IMR-90 (cell line): Measurements from ENCODE around the gene INCENP. TPM values are rescaled to one million over a fixed set of nuclear protein-coding genes. Genes with fewer than 3 reads are reported as not detected.

Experiments used
- ATAC-seq: fragments of 200-7000 bp; cut with Tn5 transposase; 2 replicates; pipeline ENCODE4 v1.9.1; 2020; ENCODE audit warnings: low read depth, mild to moderate bottlenecking, moderate library complexity
- BruUV-seq: library from RNA; stranded (reverse); fragments of 400-500 nt; replicated peaks from 2 replicates; lab custom pipeline; 2021; lab: Mats Ljungman, UMichigan
- CTCF ChIA-PET: fragments of 300-600 bp; formaldehyde crosslinking; extraction: SDS; loops from one replicate; lab custom pipeline; 2021; ENCODE audit warnings: antibody characterized with exemption; lab: Yijun Ruan, JAX
- POLR2A ChIA-PET: fragments of 300-600 bp; sonication (Branson Sonifier 250); formaldehyde crosslinking; loops from one replicate; lab custom pipeline; 2022; ENCODE audit warnings: antibody characterized with exemption; ENCODE audit not compliant: unreplicated experiment; lab: Charles Lee
- DNase-seq: peaks from one replicate; pipeline ENCODE4 v3.0.0; 2013
- H2AFZ ChIP-seq: replicated peaks from 2 replicates; pipeline ENCODE3; 2013; ENCODE audit warnings: low read length, mild to moderate bottlenecking; ENCODE audit not compliant: poor library complexity
- H2AK5ac ChIP-seq: 2 replicates; pipeline ENCODE4 v1.6.1; 2013; ENCODE audit warnings: low read depth, low read length, inconsistent platforms
- H2AK9ac ChIP-seq: replicated peaks from 2 replicates; pipeline ENCODE3; 2013; ENCODE audit warnings: mild to moderate bottlenecking, low read depth, low read length, moderate library complexity; ENCODE audit not compliant: poor library complexity
- H2BK120ac ChIP-seq: 2 replicates; pipeline ENCODE4 v1.6.1; 2013; ENCODE audit warnings: low read depth, low read length, inconsistent platforms
- H2BK15ac ChIP-seq: 3 replicates; pipeline ENCODE4 v1.6.1; 2013; ENCODE audit warnings: low read depth, low read length, inconsistent platforms
- H2BK20ac ChIP-seq: 2 replicates; pipeline ENCODE4 v1.6.1; 2013; ENCODE audit warnings: low read depth, mild to moderate bottlenecking, inconsistent platforms, low read length, moderate library complexity
- H2BK5ac ChIP-seq: 2 replicates; pipeline ENCODE4 v1.6.1; 2013; ENCODE audit warnings: mild to moderate bottlenecking, low read depth, low read length, inconsistent platforms; ENCODE audit not compliant: poor library complexity, severe bottlenecking
- H3K14ac ChIP-seq: replicated peaks from 2 replicates; pipeline ENCODE4 v1.6.1; 2013; ENCODE audit warnings: low read depth, low read length, inconsistent platforms
- H3K18ac ChIP-seq: 2 replicates; pipeline ENCODE4 v1.6.1; 2013; ENCODE audit warnings: low read depth, low read length, control low read depth
- H3K23ac ChIP-seq: 2 replicates; pipeline ENCODE4 v1.6.1; 2013; ENCODE audit warnings: low read depth, low read length, inconsistent platforms
- H3K27ac ChIP-seq: 2 replicates; pipeline ENCODE4 v1.5.1; 2013; ENCODE audit warnings: mild to moderate bottlenecking, control low read depth, low read length; ENCODE audit not compliant: insufficient read depth
- H3K27me3 ChIP-seq: 2 replicates; pipeline ENCODE4 v1.6.1; 2013; ENCODE audit warnings: low read length; ENCODE audit not compliant: control insufficient read depth, insufficient read depth
- H3K36me3 ChIP-seq: 2 replicates; pipeline ENCODE4 v1.6.1; 2013; ENCODE audit warnings: low read length, mixed read lengths; ENCODE audit not compliant: control insufficient read depth, insufficient read depth
- H3K4ac ChIP-seq: 2 replicates; pipeline ENCODE4 v1.6.1; 2013; ENCODE audit warnings: low read depth, low read length, inconsistent platforms
- H3K4me1 ChIP-seq: 2 replicates; pipeline ENCODE4 v1.6.1; 2013; ENCODE audit warnings: low read length, mixed read lengths; ENCODE audit not compliant: control insufficient read depth, insufficient read depth
- H3K4me2 ChIP-seq: 2 replicates; pipeline ENCODE4 v1.6.1; 2013; ENCODE audit warnings: low read depth, mild to moderate bottlenecking, control low read depth, low read length, moderate library complexity
- H3K4me3 ChIP-seq: 2 replicates; pipeline ENCODE4 v1.5.1; 2013; ENCODE audit warnings: low read depth, mild to moderate bottlenecking, control low read depth, low read length, moderate library complexity; ENCODE audit not compliant: insufficient read depth
- H3K56ac ChIP-seq: 2 replicates; pipeline ENCODE4 v1.6.1; 2013; ENCODE audit warnings: low read length, inconsistent platforms; ENCODE audit not compliant: insufficient read depth; ENCODE audit errors: extremely low read depth
- H3K79me1 ChIP-seq, 2 experiments: 2 replicates each; pipeline ENCODE4 v1.6.1; 2013; ENCODE audit warnings: low read length in 2 of 2, inconsistent platforms in 1 of 2, low read depth in 1 of 2
- H3K9ac ChIP-seq: 2 replicates; pipeline ENCODE4 v1.6.1; 2013; ENCODE audit warnings: low read depth, low read length, control low read depth
- H3K9me1 ChIP-seq: 2 replicates; pipeline ENCODE4 v1.6.1; 2013; ENCODE audit warnings: low read length, inconsistent platforms; ENCODE audit not compliant: insufficient read depth
- H3K9me3 ChIP-seq: 2 replicates; pipeline ENCODE4 v1.6.1; 2013; ENCODE audit warnings: low read length; ENCODE audit not compliant: control insufficient read depth, insufficient read depth
- H4K20me1 ChIP-seq: 2 replicates; pipeline ENCODE4 v1.6.1; 2013; ENCODE audit warnings: low read length, inconsistent platforms; ENCODE audit not compliant: insufficient read depth
- H4K5ac ChIP-seq: 2 replicates; pipeline ENCODE4 v1.6.1; 2013; ENCODE audit warnings: mild to moderate bottlenecking, low read depth, low read length, control low read depth
- H4K8ac ChIP-seq, 2 experiments: 2 replicates each; pipeline ENCODE4 v1.6.1; 2013; ENCODE audit warnings: low read depth in 2 of 2, low read length in 2 of 2, control low read depth in 1 of 2, inconsistent platforms in 1 of 2
- H4K91ac ChIP-seq: 2 replicates; pipeline ENCODE4 v1.6.1; 2013; ENCODE audit warnings: low read depth, low read length, inconsistent platforms; ENCODE audit not compliant: insufficient read depth
- FOS ChIP-seq: fragments of 150-350 bp; IDR thresholded peaks from 2 replicates; pipeline ENCODE4 v1.6.1; 2016; ENCODE audit warnings: low read depth, low read length
- MXI1 ChIP-seq: IDR thresholded peaks from 2 replicates; pipeline ENCODE4 v1.6.1; 2012; ENCODE audit warnings: low read depth, mild to moderate bottlenecking, low read length, moderate library complexity, borderline replicate concordance
- NFE2L2 ChIP-seq: fragments of 150-350 bp; IDR thresholded peaks from 2 replicates; pipeline ENCODE4 v1.6.1; 2016; ENCODE audit warnings: low read depth, mild to moderate bottlenecking, low read length
- RCOR1 ChIP-seq: IDR thresholded peaks from 2 replicates; pipeline ENCODE4 v1.6.1; 2012; ENCODE audit warnings: mild to moderate bottlenecking, low read length, improper control_type of control experiment; ENCODE audit not compliant: insufficient replicate concordance
- SMC3 ChIP-seq: fragments of 150-350 bp; IDR thresholded peaks from 2 replicates; pipeline ENCODE4 v1.6.1; 2016; ENCODE audit warnings: low read depth, mild to moderate bottlenecking, antibody characterized with exemption, low read length, moderate library complexity
- WGBS, 2 experiments: methylation state at CpG; one replicate each; pipeline versions ENCODE4 v1.1.5 to v1.1.7; 2013; ENCODE audit warnings: missing lambda C conversion rate in 2 of 2; ENCODE audit not compliant: insufficient read length in 1 of 2; ENCODE audit errors: extremely low coverage in 2 of 2; 5-methylcytosine and 5-hydroxymethylcytosine counted together
- dilution Hi-C: fragments of 300-500 bp; cut with HindIII; formaldehyde crosslinking; loops from one replicate; pipeline ENCODE4 v1.14.3; 2018; ENCODE audit warnings: low sequenced_read_pairs; ENCODE audit not compliant: unreplicated experiment
- in situ Hi-C: fragments of 300-500 bp; cut with MboI; formaldehyde crosslinking; loops from 3 replicates; pipeline ENCODE4 v1.14.3; 2019; ENCODE audit warnings: low sequenced_read_pairs, inconsistent platforms, mixed read lengths
- intact Hi-C: fragments of 100-400 bp; cut with micrococcal nuclease; formaldehyde crosslinking; loops from 2 replicates; pipeline ENCODE4 v1.10.0; 2022
- polyA plus RNA-seq, 3 experiments: library from polyadenylated mRNA; depleted of rRNA; stranded (reverse); fragments of >200 nt; gene quantifications; 2 replicates each; pipeline ENCODE4 v1.2.3, GENCODE V29; 2012; ENCODE audit warnings: low replicate concordance in 1 of 3
- total RNA-seq: library from RNA; depleted of rRNA; stranded (reverse); fragments of >200 nt; gene quantifications from 2 replicates; pipeline ENCODE4 v1.2.3, GENCODE V29; 2012

Gene INCENP
- total and polyA plus RNA-seq, 2 of the 4 experiments (the other 2 are of a cell fraction): 18.6 to 23.8 TPM

DNA sequence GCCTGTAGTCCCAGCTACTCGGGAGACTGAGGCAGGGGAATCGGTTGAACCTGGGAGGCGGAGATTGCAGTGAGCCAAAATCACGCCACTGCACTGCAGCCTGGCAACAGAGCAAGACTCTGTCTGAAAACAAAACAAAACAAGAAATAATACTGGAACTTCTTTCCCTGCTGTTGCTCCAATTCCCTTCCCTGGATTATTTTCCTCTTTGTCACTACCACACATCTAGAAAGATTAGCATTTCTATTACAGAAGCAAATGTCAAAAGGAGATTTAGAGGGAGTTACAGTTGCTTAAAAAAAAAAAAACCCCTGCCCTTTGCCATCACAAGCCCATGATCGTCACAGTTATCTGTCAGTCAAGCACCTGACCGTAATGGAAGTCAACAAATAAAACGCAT, 48.5 kb downstream of the INCENP start:
- no peak for ATAC-seq
- no peaks in the 10 kb centered on the region for H3K4me1 ChIP-seq
- H3K79me1 ChIP-seq: no peaks in the 10 kb centered on the region
- no peak overlapping the region for H2BK120ac ChIP-seq
- ChIA-PET POLR2A (no interaction called here), CTCF (interaction anchor here (0.8 to 1.2 kb wide), 2 partner anchors 15 to 28 kb away, joined by 3 to 4 read pairs; no protein-coding TSS in a partner anchor)
- H4K91ac ChIP-seq: no peak overlapping the region
- H3K4me3 ChIP-seq: no peak overlapping the region
- dilution Hi-C loops (no loop called here), in situ Hi-C loops (loop anchor here (10.0 kb wide), 1 partner anchor 143 kb away; no protein-coding TSS in a partner anchor), intact Hi-C loops (no loop called here)
- no peak overlapping the region for H4K5ac ChIP-seq
- no peak for DNase-seq
- H2AK5ac ChIP-seq: no peak overlapping the region
- no peak overlapping the region for H3K9ac ChIP-seq
- H3K4me2 ChIP-seq: no peak overlapping the region
- no peak overlapping the region for H2BK15ac ChIP-seq
- no peak overlapping the region for H2AFZ ChIP-seq
- H3K23ac ChIP-seq: no peak overlapping the region
- H3K4ac ChIP-seq: no peak overlapping the region
- H3K9me3 ChIP-seq: no peaks in the 10 kb centered on the region
- no peak overlapping the region for H3K27ac ChIP-seq
- H3K9me1 ChIP-seq: no peaks in the 10 kb centered on the region; the same call in 1 of the 2 replicates
- no peak for TF ChIP-seq MXI1
- TF ChIP-seq SMC3: no peak
- TF ChIP-seq NFE2L2: no peak
- TF ChIP-seq RCOR1: no peak
- TF ChIP-seq FOS: no peak
- no peak overlapping the region for H2BK20ac ChIP-seq
- H3K27me3 ChIP-seq: peaks cover 19% of the 10 kb centered on the region
- no peak overlapping the region for H2BK5ac ChIP-seq
- H3K56ac ChIP-seq: no peak overlapping the region
- H3K18ac ChIP-seq: no peak overlapping the region
- H4K8ac ChIP-seq: no peak overlapping the region
- H4K20me1 ChIP-seq: no peaks in the 10 kb centered on the region
- H2AK9ac ChIP-seq: no peak overlapping the region
- H3K14ac ChIP-seq: no peak overlapping the region
- BruUV-seq: no TSS peak
- no peaks in the 10 kb centered on the region for H3K36me3 ChIP-seq
- whole genome bisulfite sequencing, 2 experiments: 62% methylated on average over 3 of the region's 7 CpGs; no CpG with 5 or more reads in 1 of the 2 experiments
